ENCODE results near the gene RIT1.

The RIT1 gene

DNA sequence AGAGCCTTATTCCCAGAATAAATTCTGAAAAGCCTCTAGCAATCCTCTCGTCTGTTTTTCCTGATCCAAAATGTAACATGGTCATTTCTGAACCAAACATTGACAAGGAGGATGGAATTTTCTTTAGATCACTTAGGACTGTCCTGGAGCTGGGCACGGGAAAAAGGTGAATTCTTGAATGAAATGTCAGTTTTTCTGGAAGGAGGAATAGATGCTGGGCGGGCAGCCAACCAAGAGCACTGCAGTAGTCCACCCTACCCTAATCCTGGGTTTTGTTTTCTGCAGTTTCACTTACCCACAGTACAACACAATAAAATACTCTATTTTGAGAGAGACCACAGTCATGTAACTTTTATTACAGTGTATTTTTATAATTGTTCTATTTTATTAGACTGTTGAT is 20.9 kb downstream of the RIT1 start:
- no peak overlapping the region for H3K4me3 ChIP-seq (ENCODE audit: low read depth, low read length)
- TF ChIP-seq, protein P1, sequence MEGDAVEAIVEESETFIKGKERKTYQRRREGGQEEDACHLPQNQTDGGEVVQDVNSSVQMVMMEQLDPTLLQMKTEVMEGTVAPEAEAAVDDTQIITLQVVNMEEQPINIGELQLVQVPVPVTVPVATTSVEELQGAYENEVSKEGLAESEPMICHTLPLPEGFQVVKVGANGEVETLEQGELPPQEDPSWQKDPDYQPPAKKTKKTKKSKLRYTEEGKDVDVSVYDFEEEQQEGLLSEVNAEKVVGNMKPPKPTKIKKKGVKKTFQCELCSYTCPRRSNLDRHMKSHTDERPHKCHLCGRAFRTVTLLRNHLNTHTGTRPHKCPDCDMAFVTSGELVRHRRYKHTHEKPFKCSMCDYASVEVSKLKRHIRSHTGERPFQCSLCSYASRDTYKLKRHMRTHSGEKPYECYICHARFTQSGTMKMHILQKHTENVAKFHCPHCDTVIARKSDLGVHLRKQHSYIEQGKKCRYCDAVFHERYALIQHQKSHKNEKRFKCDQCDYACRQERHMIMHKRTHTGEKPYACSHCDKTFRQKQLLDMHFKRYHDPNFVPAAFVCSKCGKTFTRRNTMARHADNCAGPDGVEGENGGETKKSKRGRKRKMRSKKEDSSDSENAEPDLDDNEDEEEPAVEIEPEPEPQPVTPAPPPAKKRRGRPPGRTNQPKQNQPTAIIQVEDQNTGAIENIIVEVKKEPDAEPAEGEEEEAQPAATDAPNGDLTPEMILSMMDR (IDR thresholded peaks at IDR 0.05; ENCODE audit: borderline replicate concordance, insufficient read depth, low read depth, low read length) = no peak

DNA sequence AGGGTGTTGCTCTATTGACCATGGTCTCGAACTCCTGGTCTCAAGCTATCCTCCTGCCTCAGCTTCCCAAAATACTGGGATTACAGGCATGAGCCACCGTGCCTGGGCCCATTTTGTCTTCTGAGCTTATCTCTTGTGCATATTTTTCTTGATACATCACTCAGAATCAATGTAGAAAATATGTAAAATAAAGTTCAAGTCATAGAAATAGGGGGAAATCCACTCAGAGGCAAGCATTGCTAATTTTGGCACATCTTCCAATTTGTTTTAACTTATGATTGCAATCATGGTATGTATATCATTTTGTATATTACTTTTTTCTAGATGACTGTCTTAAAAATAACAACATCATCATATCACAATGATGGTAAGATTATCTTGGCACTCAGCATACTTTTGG is 21.6 kb downstream of the RIT1 start:
- no peak overlapping the region for H3K4me3 ChIP-seq (ENCODE audit: low read depth, low read length)
- TF ChIP-seq, protein P1 (IDR thresholded peaks at IDR 0.05; ENCODE audit: borderline replicate concordance, insufficient read depth, low read depth, low read length) = no peak

DNA sequence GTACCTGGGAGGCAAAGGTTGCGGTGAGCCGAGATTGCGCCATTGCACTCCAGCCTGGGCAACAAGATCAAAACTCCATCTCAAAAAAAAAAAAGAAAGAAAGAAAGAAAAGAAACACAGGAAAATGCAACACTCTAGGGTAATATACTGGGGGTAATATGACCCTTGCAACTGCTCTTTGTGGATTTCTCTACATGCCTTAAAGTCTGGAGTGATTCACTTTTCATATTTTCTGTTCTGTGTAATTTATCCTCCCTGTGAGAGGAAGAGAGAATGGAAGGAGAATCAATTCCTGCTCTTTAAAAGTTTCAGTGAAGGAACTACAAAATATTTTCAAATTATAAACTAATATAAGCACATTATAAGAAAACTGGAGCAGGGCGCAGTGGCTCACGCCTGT is 22.7 kb downstream of the RIT1 start:
- no peak overlapping the region for H3K4me3 ChIP-seq (ENCODE audit: low read depth, low read length)
- TF ChIP-seq, protein P1 (IDR thresholded peaks at IDR 0.05; ENCODE audit: borderline replicate concordance, insufficient read depth, low read depth, low read length) = no peak

DNA sequence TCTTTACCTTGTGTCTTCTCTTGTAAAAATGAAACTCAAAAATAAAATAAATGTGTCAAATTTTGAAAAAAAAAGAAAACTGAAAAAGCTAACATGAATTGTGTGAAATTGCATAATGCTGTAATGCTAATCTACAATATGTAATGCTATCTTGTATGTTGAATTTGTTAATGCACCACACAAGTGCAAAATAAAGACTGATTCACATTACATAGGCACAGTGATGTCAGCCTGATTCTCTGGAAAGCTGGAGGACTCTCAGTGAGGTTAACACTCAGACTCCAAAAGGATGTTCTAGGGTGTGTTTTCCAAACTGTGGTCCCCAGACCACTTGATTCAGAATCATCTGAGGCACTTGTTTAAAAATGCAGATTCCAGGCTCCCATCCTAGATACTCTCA is 26.2 kb downstream of the RIT1 start:
- TF ChIP-seq, protein P1 (IDR thresholded peaks at IDR 0.05; ENCODE audit: borderline replicate concordance, insufficient read depth, low read depth, low read length) = no peak
- no peak overlapping the region for H3K4me3 ChIP-seq (ENCODE audit: low read depth, low read length)

DNA sequence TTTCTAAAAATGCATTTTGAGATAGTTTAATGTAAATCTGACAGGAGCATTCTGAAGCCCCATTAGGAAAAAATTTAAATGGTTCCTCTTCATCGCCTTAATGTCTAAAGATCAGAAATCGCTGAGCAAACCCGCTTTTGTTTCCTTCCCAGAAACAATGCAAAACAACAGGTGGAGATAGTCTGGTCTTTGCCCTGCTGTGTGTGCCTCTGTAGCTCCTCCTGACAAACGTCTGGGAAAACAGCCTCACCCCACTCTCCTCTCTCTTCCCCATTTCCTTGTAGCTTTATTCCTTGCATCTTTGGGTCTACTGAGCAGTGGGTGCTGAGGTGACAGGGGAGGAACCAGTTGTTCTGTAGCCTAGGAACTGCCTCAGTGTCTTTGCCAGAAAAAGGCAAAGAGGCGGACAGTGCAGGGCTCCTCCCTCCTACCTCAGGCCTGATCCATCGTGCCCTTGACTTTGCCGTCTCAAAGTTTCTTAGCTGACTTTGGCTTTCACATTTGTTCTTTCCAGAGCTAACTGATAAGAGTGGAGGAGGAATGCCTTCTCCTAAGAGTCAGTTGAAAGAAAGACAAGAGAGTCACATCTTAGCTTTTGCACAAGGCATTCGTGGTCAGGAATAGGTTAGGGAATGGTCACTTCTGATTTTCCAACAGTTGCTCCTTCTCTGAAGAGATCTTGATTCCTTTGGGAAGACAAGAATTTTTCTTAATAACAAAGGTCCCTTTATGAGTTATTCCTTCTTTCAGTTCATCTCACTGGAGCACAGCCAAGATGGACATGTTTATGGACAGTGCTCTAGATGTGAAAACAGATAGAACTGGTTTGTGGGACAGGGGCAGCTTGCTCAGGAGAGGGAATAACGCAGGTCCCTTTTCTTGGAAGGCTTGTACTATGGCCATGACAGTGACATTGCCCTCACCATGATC is 26.9 kb downstream of the RIT1 start:
- TF ChIP-seq, protein P1 (IDR thresholded peaks at IDR 0.05; ENCODE audit: borderline replicate concordance, insufficient read depth, low read depth, low read length) = no peak
- no peak overlapping the region for H3K4me3 ChIP-seq (ENCODE audit: low read depth, low read length)

DNA sequence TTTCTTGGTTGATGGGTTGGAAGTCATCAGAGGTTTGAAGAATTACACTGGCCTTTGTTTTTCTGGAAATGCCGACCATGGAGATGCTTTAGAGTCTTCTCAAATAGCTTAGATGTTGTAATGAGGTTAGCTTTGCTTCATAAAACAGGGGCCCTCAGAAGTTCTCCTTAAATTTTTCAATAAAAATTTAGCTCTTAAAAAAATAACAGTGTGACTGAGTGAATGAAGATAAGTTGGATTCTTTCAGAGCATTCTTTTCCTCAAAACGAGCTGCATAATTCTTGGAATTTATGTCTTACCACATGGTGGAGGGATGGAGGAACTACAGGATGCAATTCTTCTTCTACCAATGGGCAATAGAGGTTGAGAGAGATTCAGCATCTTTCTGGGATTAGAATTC is 28.4 kb downstream of the RIT1 start:
- H3K4me3 ChIP-seq (ENCODE audit: low read depth, low read length) = no peak overlapping the region
- TF ChIP-seq, protein P1 (IDR thresholded peaks at IDR 0.05; ENCODE audit: borderline replicate concordance, insufficient read depth, low read depth, low read length) = no peak

DNA sequence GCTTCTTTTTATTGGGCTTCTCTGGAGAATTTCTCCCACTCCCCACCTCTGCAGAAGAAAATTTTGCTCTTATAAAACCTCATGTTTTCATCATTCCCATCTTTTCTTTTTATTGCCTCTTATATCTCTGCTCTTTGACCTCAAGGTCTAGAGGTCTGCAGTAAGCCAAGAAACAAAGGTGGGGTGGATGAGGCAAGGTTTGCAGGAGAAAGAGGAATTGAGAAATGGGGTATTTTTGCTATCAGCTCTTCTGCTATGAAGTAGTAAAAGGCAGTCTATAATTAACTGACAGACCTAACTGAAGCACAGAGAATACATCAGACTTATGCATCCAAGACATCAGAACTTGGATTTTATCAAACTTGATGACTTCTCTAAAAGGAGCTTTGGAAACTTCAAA is 28.9 kb downstream of the RIT1 start:
- TF ChIP-seq, protein P1 (IDR thresholded peaks at IDR 0.05; ENCODE audit: borderline replicate concordance, insufficient read depth, low read depth, low read length) = no peak
- H3K4me3 ChIP-seq (ENCODE audit: low read depth, low read length) = no peak overlapping the region

All from GM12875 (cell line).